Common myeloid progenitor, CD34-positive (primary cell): ENCODE results near the gene BIRC2.

Experiments
- CTCF ChIA-PET: fragments of 350-600 bp; sonication (Branson Sonifier 250); formaldehyde crosslinking; loops from one replicate; lab custom pipeline; 2021; ENCODE audit warnings: antibody characterized with exemption; lab: Charles Lee
- POLR2A ChIA-PET: fragments of 350-600 bp; sonication (Branson Sonifier 250); formaldehyde crosslinking; loops from one replicate; lab custom pipeline; 2021; ENCODE audit warnings: antibody characterized with exemption; lab: Charles Lee
- DNase-seq, 3 donors: peaks; one replicate each; pipeline versions ENCODE4 v3.0.0 to v3.0.0-alpha.2; 2013
- H3K27ac ChIP-seq, 2 experiments: 1 replicate in 1 of 2; 2 replicates in 1 of 2; pipeline ENCODE4 v1.7.0; 2013; ENCODE audit warnings: inconsistent platforms in 2 of 2, low read length in 2 of 2, mild to moderate bottlenecking in 2 of 2, low read depth in 1 of 2, moderate library complexity in 1 of 2; ENCODE audit not compliant: severe bottlenecking in 2 of 2, insufficient read depth in 1 of 2, poor library complexity in 1 of 2
- H3K27me3 ChIP-seq, 5 experiments: replicated peaks in 2 of 5; 1 replicate in 3 of 5; 2 replicates in 2 of 5; pipeline versions ENCODE4 v1.6.1 to v1.7.0; 2013; ENCODE audit warnings: low read length in 4 of 5, mild to moderate bottlenecking in 2 of 5, moderate library complexity in 2 of 5, inconsistent platforms in 1 of 5; ENCODE audit not compliant: insufficient read depth in 5 of 5, control insufficient read depth in 4 of 5
- H3K36me3 ChIP-seq, 4 experiments: 1 replicate in 2 of 4; 2 replicates in 2 of 4; pipeline versions ENCODE4 v1.6.1 to v1.7.0; 2013; ENCODE audit warnings: low read length in 3 of 4, control low read depth in 1 of 4, mild to moderate bottlenecking in 1 of 4; ENCODE audit not compliant: control insufficient read depth in 4 of 4, insufficient read depth in 4 of 4
- H3K4me1 ChIP-seq, 4 experiments: 1 replicate in 3 of 4; 2 replicates in 1 of 4; pipeline versions ENCODE4 v1.6.1 to v1.7.1; 2013; ENCODE audit warnings: low read length in 3 of 4, mild to moderate bottlenecking in 3 of 4, control low read depth in 1 of 4, inconsistent platforms in 1 of 4, moderate library complexity in 1 of 4; ENCODE audit not compliant: control insufficient read depth in 4 of 4, insufficient read depth in 4 of 4; ENCODE audit errors: control extremely low read depth in 1 of 4
- H3K4me3 ChIP-seq, 7 experiments: 1 replicate in 4 of 7; 2 replicates in 3 of 7; pipeline versions ENCODE4 v1.5.1 to v1.7.0; 2013; ENCODE audit warnings: mild to moderate bottlenecking in 7 of 7, low read length in 6 of 7, moderate library complexity in 6 of 7, inconsistent platforms in 2 of 7, low read depth in 2 of 7, control low read depth in 1 of 7; ENCODE audit not compliant: insufficient read depth in 4 of 7, control insufficient read depth in 1 of 7; ENCODE audit errors: extremely low read depth in 1 of 7
- H3K9me3 ChIP-seq, 5 experiments: 1 replicate in 4 of 5; 2 replicates in 1 of 5; pipeline versions ENCODE4 v1.6.1 to v1.7.1; 2013; ENCODE audit warnings: low read length in 4 of 5, mild to moderate bottlenecking in 2 of 5, inconsistent platforms in 1 of 5, low read depth in 1 of 5, moderate library complexity in 1 of 5; ENCODE audit not compliant: control insufficient read depth in 4 of 5, insufficient read depth in 2 of 5; ENCODE audit errors: control extremely low read depth in 1 of 5
- WGBS: methylation state at CpG from one replicate; pipeline ENCODE4 v1.1.5; 2013; ENCODE audit not compliant: insufficient coverage; 5-methylcytosine and 5-hydroxymethylcytosine counted together

BIRC2 gene

GRCh38 chr11:102306817-102307726 is 39.9 kb upstream of the BIRC2 start:
- H3K27me3 ChIP-seq: no peaks in the 10 kb centered on the region
- no peak overlapping the region for H3K27ac ChIP-seq
- H3K4me1 ChIP-seq: peaks cover 6 to 12% (median 9%) of the 10 kb centered on the region in 4 experiments
- ChIA-PET CTCF (interaction anchor here (0.7 to 4.2 kb wide), 6 partner anchors 11 to 736 kb away, joined by 3 to 27 read pairs (median 6); no protein-coding TSS in a partner anchor), POLR2A (interaction anchor here (0.8 to 0.9 kb wide), 2 partner anchors 10 to 13 kb away, joined by 3 read pairs; partner anchors contain the start of gene BIRC3)
- WGBS: 55% methylated on average over 6 of the region's 9 CpGs
- DNase-seq: peak in 2 of 3 donors; percentile 72 to 80
- no peak overlapping the region for H3K4me3 ChIP-seq
- H3K9me3 ChIP-seq: peaks cover 0 to 11% (median 5%) of the 10 kb centered on the region in 5 experiments
- H3K36me3 ChIP-seq: no peaks in the 10 kb centered on the region

- peaks cover 0 to 5% (median 2%) of the 10 kb centered on the region in 5 experiments for H3K9me3 ChIP-seq
- no peaks in the 10 kb centered on the region for H3K27me3 ChIP-seq
- peaks cover 6 to 12% (median 10%) of the 10 kb centered on the region in 4 experiments for H3K4me1 ChIP-seq
- ChIA-PET POLR2A (interaction anchor here (0.8 to 0.9 kb wide), 2 partner anchors 9 to 14 kb away, joined by 3 read pairs; partner anchors contain the start of gene BIRC3), CTCF (interaction anchor here (0.7 to 4.2 kb wide), 7 partner anchors 9 to 736 kb away, joined by 3 to 27 read pairs (median 5); no protein-coding TSS in a partner anchor)
- no peak for DNase-seq
- H3K4me3 ChIP-seq: no peak overlapping the region
- H3K36me3 ChIP-seq: no peaks in the 10 kb centered on the region
- no peak overlapping the region for H3K27ac ChIP-seq
Measured at GRCh38 chr11:102307727-102308038, 39.3 kb upstream of the BIRC2 start.

- no peak overlapping the region for H3K27ac ChIP-seq
Measured at GRCh38 chr11:102309621-102310541, 37.1 kb upstream of the BIRC2 start.

GRCh38 chr11:102312667-102313066 is 34.3 kb upstream of the BIRC2 start:
- CTCF ChIA-PET: interaction anchor here (1.7 to 13.2 kb wide), 3 partner anchors 13 to 54 kb away, joined by 3 to 142 read pairs (median 11); no protein-coding TSS in a partner anchor
- WGBS: 60% methylated on average over 1 of the region's 2 CpGs
- peak in 2 of 3 donors; percentile 58 to 68 for DNase-seq
- peak overlapping the region; percentile 46 to 65 for H3K27ac ChIP-seq
- POLR2A ChIA-PET: no interaction called here
- no peaks in the 10 kb centered on the region for H3K27me3 ChIP-seq
- H3K36me3 ChIP-seq: no peaks in the 10 kb centered on the region
- peaks cover 11 to 21% (median 16%) of the 10 kb centered on the region in 4 experiments for H3K4me1 ChIP-seq
- peak overlapping the region in 4 of 7 experiments; percentile 8 to 71 (median 38) for H3K4me3 ChIP-seq
- no peaks in the 10 kb centered on the region for H3K9me3 ChIP-seq

More at GRCh38 chr11:102309621-102310541, 37.1 kb upstream of the BIRC2 start:
- no peaks in the 10 kb centered on the region for H3K9me3 ChIP-seq
- peaks cover 13 to 22% (median 14%) of the 10 kb centered on the region in 4 experiments for H3K4me1 ChIP-seq
- WGBS: 97% methylated on average over 18 of the region's 25 CpGs
- CTCF ChIA-PET: interaction anchor here (1.2 to 13.2 kb wide), 4 partner anchors 11 to 32 kb away, joined by 3 to 142 read pairs (median 4); no protein-coding TSS in a partner anchor
- DNase-seq: no peak
- no peak overlapping the region for H3K4me3 ChIP-seq
- POLR2A ChIA-PET: no interaction called here
- no peaks in the 10 kb centered on the region for H3K27me3 ChIP-seq
- no peaks in the 10 kb centered on the region for H3K36me3 ChIP-seq

DNA sequence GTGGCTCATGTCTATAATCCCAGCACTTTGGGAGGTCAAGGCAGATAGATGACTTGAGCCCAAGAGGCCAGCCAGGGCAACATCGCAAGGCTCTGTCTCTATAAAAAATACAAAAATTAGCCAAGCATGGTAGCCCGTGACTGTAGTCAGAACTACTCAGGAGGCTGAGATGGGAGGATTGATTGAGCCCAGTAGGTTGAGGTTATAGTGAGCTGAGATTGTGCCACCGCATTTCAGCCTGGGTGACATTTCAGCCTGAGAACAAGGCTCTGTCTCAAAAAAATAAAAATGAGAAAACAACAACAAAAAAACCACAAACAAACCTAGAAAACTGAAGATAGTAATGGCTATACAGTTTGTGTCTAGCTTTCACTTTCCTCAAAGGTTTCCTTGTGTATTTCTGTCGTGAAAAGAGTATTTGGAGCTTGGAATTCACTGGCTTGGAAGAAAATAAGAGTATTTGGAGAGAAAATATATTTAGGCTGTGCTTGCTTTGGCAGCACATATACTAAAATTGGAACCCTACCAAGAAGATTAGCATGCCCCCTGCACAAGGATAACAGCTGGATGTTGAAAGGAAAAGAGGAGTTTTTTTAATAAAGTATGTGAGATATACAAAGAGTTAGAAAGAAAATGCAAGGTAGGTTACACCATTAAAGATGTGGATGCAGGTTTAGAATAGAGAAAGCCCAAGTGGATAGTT is 33.6 kb upstream of the BIRC2 start:
- no peaks in the 10 kb centered on the region for H3K36me3 ChIP-seq
- CTCF ChIA-PET: interaction anchor here (1.0 to 13.2 kb wide), 7 partner anchors 14 to 300 kb away, joined by 3 to 142 read pairs (median 3); no protein-coding TSS in a partner anchor
- H3K4me1 ChIP-seq: peaks cover 17 to 28% (median 23%) of the 10 kb centered on the region in 4 experiments
- peak overlapping the region; percentile 46 to 65 for H3K27ac ChIP-seq
- H3K4me3 ChIP-seq: peak overlapping the region in 3 of 7 experiments; percentile 26 to 71 (median 50)
- POLR2A ChIA-PET: interaction anchor here (1.1 kb wide), 1 partner anchor 8 kb away, joined by 3 read pairs; no protein-coding TSS in a partner anchor
- 100% methylated on average over 2 of the region's 4 CpGs for WGBS
- DNase-seq: no peak
- H3K9me3 ChIP-seq: no peaks in the 10 kb centered on the region
- H3K27me3 ChIP-seq: no peaks in the 10 kb centered on the region

- no peak for DNase-seq
- CTCF ChIA-PET: interaction anchor here (1.1 to 13.2 kb wide), 6 partner anchors 9 to 351 kb away, joined by 3 to 142 read pairs (median 6); no protein-coding TSS in a partner anchor
- POLR2A ChIA-PET: no interaction called here
- Histone ChIP-seq H3K4me3 (no peak overlapping the region), H3K36me3 (no peaks in the 10 kb centered on the region), H3K27ac (no peak overlapping the region), H3K9me3 (no peaks in the 10 kb centered on the region), H3K27me3 (no peaks in the 10 kb centered on the region), H3K4me1 (peaks cover 18 to 40% (median 30%) of the 10 kb centered on the region in 4 experiments)
- no CpG with 5 or more reads among the region's 2 CpGs for WGBS
Measured at GRCh38 chr11:102314784-102315183, 32.2 kb upstream of the BIRC2 start.
